H1 (cell line): ENCODE measurements around the gene WNT2. TPM values are rescaled to one million over a fixed set of nuclear protein-coding genes. Genes with fewer than 3 reads are reported as not detected.

Experiments used
- CEBPB ChIP-seq: IDR thresholded peaks from 2 replicates; pipeline ENCODE4 v1.6.1; 2012; ENCODE audit warnings: low read depth, low read length
- CHD1 ChIP-seq: IDR thresholded peaks from 2 replicates; pipeline ENCODE4 v1.6.1; 2012; ENCODE audit warnings: low read depth, low read length, improper control_type of control experiment
- CHD2 ChIP-seq: IDR thresholded peaks from 2 replicates; pipeline ENCODE4 v1.6.1; 2012; ENCODE audit warnings: low read length, improper control_type of control experiment
- PHF8 ChIP-seq: fragments of 200-600 bp; sonication (generic); conservative IDR thresholded peaks from 2 replicates; pipeline ENCODE4 v1.7.1; 2012; ENCODE audit warnings: low read depth, mild to moderate bottlenecking, inconsistent platforms, low read length, moderate library complexity
- TAF7 ChIP-seq: optimal IDR thresholded peaks from 2 replicates; pipeline ENCODE3; 2011; ENCODE audit warnings: low read depth, mild to moderate bottlenecking, inconsistent platforms, low read length, moderate library complexity, borderline replicate concordance
- TBP ChIP-seq: IDR thresholded peaks from 2 replicates; pipeline ENCODE4 v1.6.1; 2011; ENCODE audit warnings: low read depth, low read length, improper control_type of control experiment
- polyA plus RNA-seq, 7 experiments: library from polyadenylated mRNA; depleted of rRNA in 3 of 7; stranded (reverse) in 5 of 7; unstranded in 2 of 7; fragments of >200 nt in 5 of 7; fragments of 200-250 nt in 2 of 7; gene quantifications; 1 replicate in 5 of 7; 2 replicates in 1 of 7; 4 replicates in 1 of 7; pipeline versions ENCODE4 v1.2.1 to v1.2.3, GENCODE V29; 2011 to 2013; ENCODE audit warnings: missing spikeins in 2 of 7, mixed read lengths in 2 of 7
- total RNA-seq: library from RNA; stranded (reverse); fragmentation: NEBNext Ultra II Directional; extraction: Animal tissue kit (Norgen Biotek cat#: 25700); gene quantifications from 2 replicates; pipeline ENCODE4 v1.2.1, GENCODE V29; 2021

The WNT2 gene
- total and polyA plus RNA-seq, 2 of the 8 experiments (the other 6 are each of a cell fraction or from before 2014, with no cell fraction given) = not detected

GRCh38 chr7:117273325-117273724 lies 49.5 kb downstream of the WNT2 start (continued):
- TF ChIP-seq CHD2 (no peak), PHF8 (no peak), TAF7 (no peak), CEBPB (no peak), TBP (no peak), CHD1 (no peak)
